Activated naive CD8-positive, alpha-beta T cell (primary cell): ENCODE measurements around the gene FNTB.
"Not testable (repeated sequence)": the region's sequence is repeated elsewhere in the genome, so short reads cannot be mapped to it uniquely, and the experiment has no call there.

Experiments used
- H3K27ac Mint-ChIP-seq: one replicate; pipeline ENCODE4 v1.8.0; 2021; ENCODE audit warnings: mixed read lengths
- H3K27me3 Mint-ChIP-seq: one replicate; pipeline ENCODE4 v1.8.0; 2021; ENCODE audit warnings: mixed read lengths
- H3K36me3 Mint-ChIP-seq: one replicate; pipeline ENCODE4 v1.8.0; 2021; ENCODE audit warnings: mixed read lengths
- H3K4me1 Mint-ChIP-seq: one replicate; pipeline ENCODE4 v1.8.0; 2021; ENCODE audit warnings: low read depth, mixed read lengths
- H3K4me3 Mint-ChIP-seq: one replicate; pipeline ENCODE4 v1.8.0; 2021; ENCODE audit warnings: mild to moderate bottlenecking, mixed read lengths
- H3K9me3 Mint-ChIP-seq: one replicate; pipeline ENCODE4 v1.8.0; 2021; ENCODE audit warnings: low read depth, mixed read lengths

The FNTB gene

GRCh38 chr14:65080960-65081747 lies 94.5 kb downstream of the FNTB start:
- H3K4me3 Mint-ChIP-seq = no peak overlapping the region

DNA sequence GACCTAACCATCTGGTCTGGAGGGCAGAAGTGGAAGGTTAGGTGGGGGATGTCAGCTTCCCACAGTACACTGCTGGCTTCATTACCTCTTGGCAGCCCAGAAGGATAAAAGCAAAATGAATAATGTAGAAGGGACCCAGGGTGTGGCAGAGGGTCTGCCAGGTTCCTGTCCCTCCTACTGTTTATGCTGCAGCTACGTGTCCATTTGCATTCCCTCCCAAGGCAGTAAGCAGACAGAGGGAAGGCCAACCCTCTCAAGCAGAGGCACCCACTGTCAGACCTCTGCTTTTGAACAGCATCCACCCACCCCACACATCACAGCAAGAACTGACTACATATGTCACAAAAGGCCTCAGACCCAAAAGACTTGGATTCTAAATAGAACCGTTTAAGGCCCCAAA lies 96.2 kb downstream of the FNTB start:
- Mint-ChIP-seq H3K9me3 (peaks cover 2% of the 10 kb centered on the region), H3K4me1 (peaks cover 71% of the 10 kb centered on the region), H3K4me3 (no peak overlapping the region), H3K27ac (peak overlapping the region; percentile 78), H3K36me3 (peaks cover 46% of the 10 kb centered on the region), H3K27me3 (no peaks in the 10 kb centered on the region)

More at GRCh38 chr14:65080960-65081747, 94.5 kb downstream of the FNTB start:
- Mint-ChIP-seq H3K9me3 (no peaks in the 10 kb centered on the region), H3K27ac (peak overlapping the region; percentile 78), H3K36me3 (peaks cover 30% of the 10 kb centered on the region), H3K4me1 (peaks cover 65% of the 10 kb centered on the region), H3K27me3 (no peaks in the 10 kb centered on the region)

- peak overlapping the region; percentile 70 for H3K27ac Mint-ChIP-seq
- H3K36me3 Mint-ChIP-seq = peaks cover 53% of the 10 kb centered on the region
- no peaks in the 10 kb centered on the region for H3K27me3 Mint-ChIP-seq
- H3K4me3 Mint-ChIP-seq = no peak overlapping the region
- peaks cover 3% of the 10 kb centered on the region for H3K9me3 Mint-ChIP-seq
- peaks cover 72% of the 10 kb centered on the region for H3K4me1 Mint-ChIP-seq
These were observed 98.1 kb downstream of the FNTB start for GRCh38 chr14:65084554-65085505.

- Mint-ChIP-seq H3K36me3 (peaks cover 47% of the 10 kb centered on the region), H3K4me1 (peaks cover 66% of the 10 kb centered on the region)
- not testable (repeated sequence) for H3K27me3 Mint-ChIP-seq, H3K27ac Mint-ChIP-seq, H3K4me3 Mint-ChIP-seq, H3K9me3 Mint-ChIP-seq
These were observed 100.0 kb downstream of the FNTB start for GRCh38 chr14:65086686-65087085.

- H3K36me3 Mint-ChIP-seq = peaks cover 42% of the 10 kb centered on the region
- peak overlapping the region; percentile 23 for H3K27ac Mint-ChIP-seq
- H3K4me3 Mint-ChIP-seq, H3K9me3 Mint-ChIP-seq, H3K27me3 Mint-ChIP-seq: not testable (repeated sequence)
- peaks cover 60% of the 10 kb centered on the region for H3K4me1 Mint-ChIP-seq
These were observed 101.1 kb downstream of the FNTB start for GRCh38 chr14:65087835-65088234.

DNA sequence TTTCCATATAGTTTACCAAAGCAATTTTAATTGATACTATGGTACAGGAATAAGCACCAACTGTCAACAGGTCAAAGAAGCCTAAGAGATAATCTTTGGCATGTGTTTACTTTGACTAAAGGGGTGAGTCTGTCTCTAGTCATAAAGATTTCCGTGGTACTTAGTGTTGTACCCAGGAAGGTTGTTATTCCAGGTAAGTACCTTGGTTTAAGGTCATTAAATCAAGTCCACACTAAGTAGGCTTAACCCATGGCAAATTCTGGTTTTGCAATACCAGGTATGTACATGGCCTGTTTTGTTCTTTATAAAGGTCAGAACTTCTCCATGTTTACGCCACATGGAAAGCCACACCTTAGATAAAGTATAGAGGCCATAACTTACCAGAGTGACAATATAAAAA lies 105.7 kb downstream of the FNTB start:
- Mint-ChIP-seq H3K27ac (no peak overlapping the region), H3K4me1 (peaks cover 71% of the 10 kb centered on the region), H3K9me3 (peaks cover 3% of the 10 kb centered on the region), H3K36me3 (peaks cover 22% of the 10 kb centered on the region), H3K27me3 (no peaks in the 10 kb centered on the region), H3K4me3 (no peak overlapping the region)

DNA sequence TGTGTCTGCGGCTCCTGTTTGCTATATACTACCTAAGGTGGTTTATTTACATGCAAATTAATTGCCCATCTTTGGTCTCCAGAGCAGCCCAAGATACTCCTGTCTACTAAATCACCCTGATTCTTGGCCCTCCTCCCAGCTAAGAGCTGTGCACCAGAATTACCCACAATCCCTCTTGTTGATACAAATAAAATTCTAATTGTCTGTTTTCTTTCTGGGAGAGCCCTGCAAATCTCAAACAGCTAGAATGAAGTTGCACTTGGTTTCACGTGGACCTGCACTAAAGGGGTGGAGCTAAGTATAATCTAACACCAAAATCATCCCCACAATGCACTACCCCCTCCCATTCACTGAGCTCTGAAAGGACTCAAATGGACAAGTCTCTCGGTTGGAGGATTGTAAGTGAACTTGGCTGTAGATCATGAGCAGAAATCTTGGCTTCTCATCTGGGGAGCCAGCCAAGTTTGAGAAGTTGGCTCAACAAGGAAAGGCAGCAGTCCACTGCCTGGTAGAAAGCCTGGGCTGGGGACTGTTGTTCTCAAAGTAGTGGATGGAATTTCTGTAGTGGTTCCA lies 109.0 kb downstream of the FNTB start:
- peak overlapping the region; percentile 50 for H3K27ac Mint-ChIP-seq
- H3K36me3 Mint-ChIP-seq = peaks cover 8% of the 10 kb centered on the region

DNA sequence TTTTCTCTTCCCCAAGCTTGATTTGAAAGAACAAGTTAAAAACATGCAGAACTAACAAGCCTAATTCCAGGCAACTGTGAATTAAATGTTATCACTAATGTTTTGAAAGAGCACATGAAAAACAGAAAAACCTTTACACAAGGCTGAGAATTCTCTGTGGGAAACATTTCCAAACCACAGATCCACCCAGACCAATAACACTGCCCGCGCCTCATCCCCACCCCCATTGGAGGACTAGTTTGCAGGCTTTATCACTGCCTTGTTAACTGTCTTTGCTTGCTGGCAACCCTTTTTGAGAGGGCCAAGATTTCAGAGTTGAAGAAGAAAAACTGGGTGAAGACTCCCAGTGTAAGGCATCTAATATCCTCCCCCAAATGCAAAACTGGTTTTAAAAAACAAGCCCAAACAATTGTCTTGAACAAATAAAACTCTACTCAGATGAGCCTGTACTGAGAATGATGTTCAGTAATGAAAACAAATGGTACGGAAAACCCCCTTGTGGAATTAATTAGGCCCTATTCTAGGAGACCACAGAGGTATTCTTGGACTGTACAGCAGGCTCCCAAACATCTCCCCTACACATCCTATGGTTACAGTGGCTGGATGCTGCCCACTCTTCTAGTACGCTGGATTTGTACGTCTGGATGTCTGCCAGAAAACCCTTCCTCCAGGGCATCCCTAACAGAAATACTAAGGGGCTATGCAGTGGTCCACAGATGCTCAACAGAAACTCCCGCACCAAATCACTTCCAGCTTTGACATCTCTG lies 109.8 kb downstream of the FNTB start:
- Mint-ChIP-seq H3K27ac (peak overlapping the region; percentile 47), H3K4me3 (peak overlapping the region; percentile 44), H3K27me3 (no peaks in the 10 kb centered on the region), H3K36me3 (peaks cover 8% of the 10 kb centered on the region), H3K9me3 (no peaks in the 10 kb centered on the region), H3K4me1 (peaks cover 83% of the 10 kb centered on the region)

More for the DNA sequence above, 109.0 kb downstream of the FNTB start:
- Mint-ChIP-seq H3K27me3 (no peaks in the 10 kb centered on the region), H3K4me1 (peaks cover 85% of the 10 kb centered on the region), H3K4me3 (peak overlapping the region; percentile 44), H3K9me3 (no peaks in the 10 kb centered on the region)

- Mint-ChIP-seq H3K27me3 (no peaks in the 10 kb centered on the region), H3K4me1 (peaks cover 74% of the 10 kb centered on the region), H3K36me3 (peaks cover 5% of the 10 kb centered on the region), H3K9me3 (no peaks in the 10 kb centered on the region), H3K27ac (peak overlapping the region; percentile 95), H3K4me3 (peak overlapping the region; percentile 84)
These were observed 111.9 kb downstream of the FNTB start for GRCh38 chr14:65098586-65098985.

DNA sequence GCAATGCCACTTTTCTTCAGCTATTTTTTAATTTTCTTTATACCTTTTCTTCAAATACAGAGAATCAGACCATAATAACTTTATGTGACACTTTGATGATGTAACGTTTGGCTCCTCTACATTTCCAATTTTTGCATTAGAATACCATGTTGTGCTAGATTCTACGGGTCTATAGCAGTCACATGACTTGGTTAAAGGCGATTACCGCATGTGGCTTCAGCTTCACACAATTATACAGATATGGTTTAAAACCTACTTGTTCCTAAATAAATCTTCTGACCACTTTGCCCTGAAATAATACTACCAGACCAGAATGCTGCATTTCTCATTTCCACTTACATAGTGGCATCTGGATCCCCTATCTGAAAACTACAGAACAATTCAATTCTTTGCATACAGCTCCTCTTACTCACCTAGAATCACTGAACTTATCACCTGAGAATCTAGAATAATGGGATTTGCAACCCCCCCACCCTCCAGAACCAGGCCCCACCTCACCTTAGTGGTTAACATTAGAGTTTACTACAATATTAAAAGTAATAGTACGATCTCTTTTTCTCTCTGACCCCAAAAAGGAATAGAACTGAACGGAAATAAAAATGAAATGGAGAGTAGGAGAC lies 114.3 kb downstream of the FNTB start:
- peak overlapping the region; percentile 89 for H3K27ac Mint-ChIP-seq
- peak overlapping the region; percentile 95 for H3K4me3 Mint-ChIP-seq
- H3K9me3 Mint-ChIP-seq = no peaks in the 10 kb centered on the region
- H3K36me3 Mint-ChIP-seq = peaks cover 5% of the 10 kb centered on the region
- H3K27me3 Mint-ChIP-seq = no peaks in the 10 kb centered on the region
- peaks cover 52% of the 10 kb centered on the region for H3K4me1 Mint-ChIP-seq

GRCh38 chr14:65101631-65102440 lies 115.1 kb downstream of the FNTB start:
- H3K36me3 Mint-ChIP-seq = peaks cover 3% of the 10 kb centered on the region
- peak overlapping the region; percentile 96 for H3K4me3 Mint-ChIP-seq
- H3K9me3 Mint-ChIP-seq = no peaks in the 10 kb centered on the region
- peaks cover 44% of the 10 kb centered on the region for H3K4me1 Mint-ChIP-seq
- H3K27ac Mint-ChIP-seq = peak overlapping the region; percentile 97
- no peaks in the 10 kb centered on the region for H3K27me3 Mint-ChIP-seq

DNA sequence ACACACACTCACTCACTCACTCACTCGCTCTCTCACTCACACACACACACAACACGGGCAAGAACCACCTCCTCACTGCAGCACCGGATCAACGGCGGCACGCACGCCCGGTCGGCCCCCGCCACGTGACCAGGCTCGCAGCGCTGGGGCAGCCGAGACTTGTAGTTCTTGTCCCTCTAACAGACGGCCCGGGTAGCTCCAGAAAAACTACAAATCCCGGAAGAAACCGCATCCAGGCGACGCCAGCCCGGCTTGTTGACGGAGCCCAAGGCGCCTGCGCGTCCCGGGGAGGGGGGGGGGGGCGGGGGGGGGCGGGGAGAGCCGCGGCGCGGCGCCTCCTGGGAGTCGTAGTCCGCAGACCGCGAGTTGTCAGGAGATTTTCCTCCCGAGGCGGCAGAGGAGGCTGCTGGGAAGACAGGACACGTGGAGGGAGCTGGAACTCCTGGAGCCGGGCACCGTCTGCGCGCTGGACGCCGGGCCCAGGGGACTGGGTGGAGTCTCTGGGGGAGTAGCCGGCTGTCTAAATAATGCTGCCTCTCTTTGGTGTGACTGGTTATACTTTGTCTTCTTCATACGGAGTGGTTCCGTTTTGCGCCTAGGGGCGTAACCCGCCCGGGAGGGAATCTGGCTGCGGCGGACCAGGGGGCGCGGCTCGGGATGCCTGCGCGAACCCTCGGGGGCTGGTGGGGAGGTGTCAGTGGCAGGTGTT lies 115.9 kb downstream of the FNTB start, which contains the start of gene MAX:
TSS of gene MAX (minus strand) at position 77 of the 709 bp plus-strand sequence. CDS start 178 bp downstream, outside the sequence.
- Mint-ChIP-seq H3K27me3 (no peaks in the 10 kb centered on the region), H3K36me3 (peaks cover 3% of the 10 kb centered on the region)

More for the DNA sequence above, 115.9 kb downstream of the FNTB start, which contains the start of gene MAX:
- Mint-ChIP-seq H3K27ac (peak within 1 kb of the TSS; percentile 97), H3K9me3 (no peaks in the 10 kb centered on the region), H3K4me3 (peak within 1 kb of the TSS; percentile 96), H3K4me1 (peaks cover 36% of the 10 kb centered on the region)
